GM21360 (cell line): ENCODE data around the gene DAPK3.
"Not testable (repeated sequence)": the region's sequence is repeated elsewhere in the genome, so short reads cannot be mapped to it uniquely, and the experiment has no call there.

Experiments
- ATAC-seq: cut with Tn5 transposase; IDR thresholded peaks from one replicate; pipeline ENCODE4 v1.9.1; 2021; ENCODE audit warnings: mild to moderate bottlenecking, moderate library complexity; ENCODE audit not compliant: unreplicated experiment

The DAPK3 gene

DNA sequence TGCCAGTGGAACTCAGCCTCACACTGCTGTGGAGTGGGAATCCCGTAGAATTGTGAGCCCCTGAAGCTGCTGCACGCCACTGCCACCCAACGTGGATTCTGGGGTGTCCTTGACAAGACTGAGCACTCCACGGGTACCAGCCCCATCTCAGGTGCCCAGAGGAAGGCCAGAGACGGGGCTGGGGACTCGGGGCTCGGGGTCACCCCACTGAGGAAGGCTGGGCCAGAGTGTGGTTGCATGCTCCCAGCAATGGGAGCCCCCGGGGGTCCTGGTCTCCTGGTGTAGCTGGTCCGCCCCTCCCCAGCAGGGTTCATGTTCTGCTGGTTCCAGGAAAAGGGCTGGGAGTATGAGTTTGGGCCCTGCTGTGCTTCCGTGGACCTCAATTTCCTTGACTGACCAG lies 15.2 kb downstream of the DAPK3 start:
- ATAC-seq, result no peak

DNA sequence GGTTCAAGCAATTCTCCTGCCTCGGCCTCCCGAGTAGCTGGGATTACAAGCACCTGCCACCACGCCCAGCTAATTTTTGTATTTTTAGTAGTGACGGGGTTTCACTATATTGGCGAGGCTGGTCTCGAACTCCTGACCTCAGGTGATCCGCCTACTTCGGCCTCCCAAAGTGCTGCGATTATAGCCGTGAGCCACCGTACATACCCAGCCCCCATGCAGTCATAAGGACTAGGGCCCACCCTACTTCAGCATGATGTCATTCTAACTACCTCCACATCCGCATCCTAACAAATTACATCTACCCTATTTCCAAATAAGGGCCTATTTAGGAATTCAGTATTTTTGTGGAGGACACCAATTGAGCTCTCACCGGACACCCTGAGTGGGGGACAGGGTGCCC lies 15.6 kb downstream of the DAPK3 start:
- not testable (repeated sequence) for ATAC-seq

DNA sequence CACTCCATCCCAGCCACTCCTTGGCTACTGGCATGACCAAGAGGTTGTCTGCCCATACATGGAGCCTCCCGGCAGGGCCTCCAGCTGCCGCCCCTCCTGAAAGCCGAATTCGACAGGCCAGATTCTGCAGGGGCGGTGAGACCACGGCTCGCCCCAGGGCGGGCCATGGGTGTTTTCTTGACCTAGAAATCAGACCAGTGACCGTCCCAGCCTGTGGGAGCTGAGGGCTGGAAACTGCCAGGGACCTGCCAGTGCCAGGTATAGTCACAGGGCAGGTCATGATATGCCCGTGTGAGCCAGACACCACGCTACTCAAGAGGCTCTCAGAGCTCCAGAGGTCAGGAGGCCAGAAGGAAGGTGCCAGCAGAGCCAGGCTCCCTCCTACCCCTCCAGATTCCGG lies 16.8 kb downstream of the DAPK3 start:
- no peak for ATAC-seq

DNA sequence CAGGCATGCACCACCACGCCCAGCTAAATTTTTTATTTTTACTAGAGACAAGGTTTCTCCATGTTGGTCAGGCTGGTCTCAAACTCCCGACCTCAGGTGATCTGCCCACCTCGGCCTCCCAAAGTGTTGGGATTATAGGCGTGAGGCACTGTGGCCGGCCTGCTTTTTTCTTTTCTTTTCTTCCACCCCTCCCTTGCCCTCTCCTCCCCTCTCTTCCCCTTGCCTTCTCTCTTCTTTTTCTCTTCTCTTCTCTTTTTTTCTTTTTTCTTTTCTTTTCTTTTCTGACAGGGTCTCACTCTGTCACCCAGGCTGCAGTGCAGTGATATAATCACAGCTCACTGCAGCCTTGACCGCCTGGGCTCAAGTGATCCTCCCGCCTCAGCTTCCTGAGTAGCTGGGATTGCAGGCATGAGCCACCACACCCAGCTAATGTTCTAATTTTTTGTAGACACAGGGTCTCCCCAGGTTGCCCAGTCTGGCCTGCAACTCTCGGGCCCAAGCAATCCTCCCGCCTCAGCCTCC lies 18.1 kb downstream of the DAPK3 start:
- not testable (repeated sequence) for ATAC-seq

DNA sequence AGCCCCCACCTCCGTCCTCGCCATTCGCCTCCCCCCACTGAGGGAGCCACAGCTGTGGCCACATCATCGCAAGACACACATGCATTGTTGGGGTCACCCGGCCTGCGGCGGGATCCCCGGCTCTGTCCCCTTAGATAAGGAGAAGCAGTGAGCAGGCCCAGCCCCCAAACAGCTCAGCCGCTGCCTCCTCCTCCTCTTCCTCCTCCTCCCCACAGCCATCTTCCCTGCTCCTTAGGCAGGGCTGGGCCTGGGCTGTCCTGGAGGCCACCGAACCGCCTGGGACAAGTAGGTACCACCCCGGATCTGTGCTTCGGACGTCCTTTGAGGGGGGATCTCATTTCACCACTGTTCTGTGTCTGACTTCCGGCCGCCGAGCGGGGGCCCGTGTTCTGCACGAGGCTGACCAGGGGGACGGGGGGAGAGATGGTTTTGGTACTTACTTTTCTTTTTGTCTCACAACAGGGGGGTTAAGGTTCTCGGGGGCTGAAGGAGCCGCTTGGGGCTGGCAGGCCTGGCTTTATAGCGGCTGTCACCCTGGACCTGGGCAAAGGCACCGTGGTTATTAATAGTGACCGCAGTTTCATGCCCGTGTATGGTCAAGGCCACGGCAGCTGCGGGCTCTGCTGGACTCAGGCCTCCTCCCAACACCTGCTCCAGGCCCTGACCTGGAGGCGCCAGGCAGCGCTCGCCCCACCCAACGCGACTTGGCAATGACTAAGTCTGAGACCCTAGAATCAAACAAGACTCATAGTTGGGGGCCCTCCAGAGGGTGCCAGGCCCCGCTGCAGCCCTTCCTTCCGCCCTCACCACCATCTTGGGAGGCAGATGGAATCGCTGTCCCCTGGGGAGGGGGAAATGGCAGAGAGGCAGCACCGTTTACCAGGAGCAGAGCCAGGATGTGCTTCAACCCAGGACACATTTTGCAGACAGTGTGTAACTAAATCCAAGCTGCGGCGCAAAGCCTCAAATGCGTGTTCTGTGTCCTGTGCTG lies 19.7 kb downstream of the DAPK3 start:
- ATAC-seq, result no peak

DNA sequence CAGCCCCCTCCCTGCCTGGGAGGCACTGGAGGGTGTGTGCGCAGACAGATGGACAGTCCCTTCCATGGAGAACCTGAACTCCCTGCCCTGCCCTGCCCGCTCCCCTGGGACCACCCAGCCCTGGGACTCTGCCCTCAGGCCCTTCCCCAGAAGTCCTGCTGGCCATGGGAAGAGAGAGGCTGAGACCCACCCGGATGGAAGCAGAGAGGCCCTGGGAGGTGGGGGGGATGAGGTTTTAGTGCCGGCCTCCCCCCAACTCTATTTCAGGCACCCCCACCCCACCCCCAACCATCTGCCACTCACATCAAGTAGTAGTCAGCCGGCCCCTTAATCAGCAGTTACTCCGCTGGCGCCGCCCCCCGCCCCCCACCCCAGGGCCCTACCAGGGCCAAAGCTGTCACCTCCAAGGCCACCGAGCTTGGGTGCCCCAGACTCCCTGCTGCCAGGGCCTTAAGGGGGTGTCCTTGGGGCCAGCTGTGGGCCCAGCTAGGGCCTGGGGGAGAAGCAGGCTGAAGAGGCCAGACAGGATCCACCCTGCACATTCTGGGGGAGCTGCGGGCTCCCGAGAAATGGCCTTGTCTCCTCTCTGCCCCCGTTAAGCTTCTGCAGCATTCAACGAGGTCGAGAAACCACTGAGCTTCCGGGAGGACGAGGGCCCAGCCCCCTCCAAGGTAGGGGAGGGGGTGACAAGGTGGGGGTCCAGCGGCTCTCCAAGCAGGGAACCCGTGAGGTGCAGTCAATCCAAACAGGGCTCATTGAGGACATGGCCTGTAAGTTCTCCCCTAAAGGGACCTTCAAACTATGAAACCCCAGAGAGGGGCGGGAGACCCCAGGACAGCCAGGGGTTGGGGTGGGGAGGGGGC lies 20.7 kb downstream of the DAPK3 start:
- no peak for ATAC-seq

DNA sequence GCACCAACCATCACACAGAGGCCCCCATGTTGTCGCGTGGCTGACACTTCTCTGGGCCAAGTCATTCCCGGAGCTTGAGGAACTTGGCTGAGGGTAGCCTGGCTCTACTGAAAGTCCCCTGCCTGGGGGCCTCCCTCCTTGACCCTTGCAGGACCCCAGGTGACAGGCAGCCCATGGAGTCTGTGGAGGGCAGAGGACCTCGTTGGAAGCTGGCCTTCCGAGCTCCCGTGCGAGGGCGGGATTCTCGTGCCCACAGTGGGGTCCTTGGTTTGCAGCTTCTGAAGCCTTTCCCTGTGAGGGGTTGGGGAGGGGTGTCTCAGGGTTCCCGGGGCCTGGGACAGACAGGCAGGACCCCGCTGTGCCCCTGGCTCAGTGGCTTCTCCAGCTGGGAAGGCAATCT lies 21.6 kb downstream of the DAPK3 start:
- no peak for ATAC-seq

DNA sequence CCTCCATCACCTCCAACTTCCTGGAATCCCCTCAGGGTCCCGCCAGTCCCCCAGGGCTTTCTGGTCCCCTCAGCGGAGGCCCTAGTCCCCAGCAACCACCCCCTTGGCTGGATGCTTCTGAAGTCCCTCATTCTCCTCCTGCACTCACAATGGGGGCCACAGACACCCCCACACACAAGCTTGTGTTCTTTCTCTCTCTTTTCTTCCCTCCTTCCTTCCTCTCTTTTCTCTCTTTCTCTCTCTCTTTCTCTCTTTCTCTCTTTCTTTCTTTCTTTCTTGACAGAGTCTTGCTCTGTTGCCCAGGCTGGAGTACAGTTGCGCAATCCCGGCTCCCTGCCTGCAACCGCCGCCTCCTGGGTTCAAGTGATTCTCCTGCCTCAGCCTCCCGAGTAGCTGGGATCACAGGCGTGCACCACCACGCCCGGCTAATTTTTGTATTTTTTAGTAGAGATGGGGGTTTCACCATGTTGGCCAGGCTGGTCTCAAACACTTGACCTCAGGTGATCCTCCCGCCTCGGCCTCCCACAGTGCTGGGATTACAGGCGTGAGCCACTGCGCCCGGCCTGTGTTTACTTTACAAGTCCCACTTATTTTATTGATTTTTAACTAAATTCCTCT lies 23.5 kb downstream of the DAPK3 start:
- ATAC-seq, result not testable (repeated sequence)

DNA sequence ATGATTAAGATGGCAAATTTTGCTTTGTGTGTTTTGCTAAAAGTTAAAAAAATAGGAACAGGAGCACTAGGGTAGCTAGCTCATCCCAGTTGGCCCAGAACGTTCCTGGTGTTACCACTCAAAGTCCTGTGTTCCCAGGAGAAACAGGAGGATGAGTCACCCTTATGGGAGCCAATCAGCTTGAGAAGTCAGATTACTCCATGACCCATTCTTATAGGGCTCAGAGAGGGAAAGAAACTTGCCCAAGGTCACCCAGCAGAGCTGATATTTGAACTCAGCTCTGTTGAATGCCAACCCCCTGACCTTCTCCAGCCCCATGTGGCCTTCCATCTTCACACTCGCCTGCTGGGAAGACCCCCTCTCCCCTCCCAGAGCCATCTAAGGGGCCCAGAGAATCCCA lies 25.1 kb downstream of the DAPK3 start:
- no peak for ATAC-seq

DNA sequence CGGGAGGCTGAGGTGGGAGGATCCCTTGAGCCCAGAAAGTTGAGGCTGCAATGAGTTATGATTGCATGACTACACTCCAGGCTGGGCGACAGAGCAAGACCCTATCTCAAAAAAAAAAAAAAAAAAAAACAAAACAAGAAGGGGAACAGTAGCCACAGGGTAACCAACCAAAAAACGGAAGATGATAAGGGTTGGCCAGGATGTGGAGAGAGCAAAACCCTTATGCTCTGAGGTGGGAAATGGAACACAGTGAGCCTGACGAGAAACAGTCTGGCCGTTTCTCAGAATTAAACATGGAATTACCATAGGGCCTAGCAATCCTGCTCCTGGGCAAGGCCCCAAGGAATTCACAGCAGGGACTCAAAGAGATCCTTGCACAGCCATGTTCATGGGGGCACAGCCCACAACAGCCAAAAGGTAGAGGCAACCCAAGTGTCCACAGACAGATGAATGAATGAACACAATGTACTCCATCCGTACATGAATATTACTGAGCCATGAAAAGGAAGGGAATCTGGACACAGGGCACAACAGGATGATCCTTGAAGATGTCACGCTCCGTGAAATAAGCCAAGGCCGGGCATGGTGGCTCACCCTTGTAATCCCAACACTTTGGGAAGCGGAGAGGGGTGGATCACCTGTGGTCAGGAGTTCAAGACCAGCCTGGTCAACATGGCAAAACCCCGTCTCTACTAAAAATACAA lies 26.7 kb downstream of the DAPK3 start:
- no peak for ATAC-seq

DNA sequence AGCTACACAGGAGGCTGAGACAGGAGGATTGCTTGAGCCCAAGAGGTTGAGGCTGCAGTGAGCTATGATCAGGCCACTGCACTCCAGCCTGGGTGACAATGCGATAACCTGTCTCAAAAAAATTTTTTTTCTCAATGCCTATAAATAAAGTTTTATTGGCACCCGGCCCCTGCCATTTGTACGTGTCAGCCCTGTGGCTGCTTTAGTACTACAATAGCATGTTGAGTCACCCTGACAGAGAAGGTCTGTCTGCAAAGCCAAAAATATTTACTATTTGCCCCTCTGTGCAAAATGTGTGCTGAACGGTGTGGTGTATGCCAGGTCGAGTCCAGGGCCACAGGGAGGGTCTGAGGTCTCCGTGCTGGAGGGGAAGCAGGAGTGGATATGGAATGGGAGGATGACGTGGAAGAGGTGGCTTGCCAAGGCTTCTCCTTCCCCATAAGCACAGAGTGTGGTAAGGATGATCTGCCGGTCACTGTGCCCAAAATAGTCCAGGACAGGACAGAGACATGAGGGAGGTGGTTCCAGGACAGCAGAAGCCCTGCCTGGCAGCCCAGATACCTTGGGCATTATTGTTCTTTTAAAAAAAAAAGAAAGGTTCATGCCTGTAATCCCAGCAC lies 28.0 kb downstream of the DAPK3 start:
- ATAC-seq, result no peak

DNA sequence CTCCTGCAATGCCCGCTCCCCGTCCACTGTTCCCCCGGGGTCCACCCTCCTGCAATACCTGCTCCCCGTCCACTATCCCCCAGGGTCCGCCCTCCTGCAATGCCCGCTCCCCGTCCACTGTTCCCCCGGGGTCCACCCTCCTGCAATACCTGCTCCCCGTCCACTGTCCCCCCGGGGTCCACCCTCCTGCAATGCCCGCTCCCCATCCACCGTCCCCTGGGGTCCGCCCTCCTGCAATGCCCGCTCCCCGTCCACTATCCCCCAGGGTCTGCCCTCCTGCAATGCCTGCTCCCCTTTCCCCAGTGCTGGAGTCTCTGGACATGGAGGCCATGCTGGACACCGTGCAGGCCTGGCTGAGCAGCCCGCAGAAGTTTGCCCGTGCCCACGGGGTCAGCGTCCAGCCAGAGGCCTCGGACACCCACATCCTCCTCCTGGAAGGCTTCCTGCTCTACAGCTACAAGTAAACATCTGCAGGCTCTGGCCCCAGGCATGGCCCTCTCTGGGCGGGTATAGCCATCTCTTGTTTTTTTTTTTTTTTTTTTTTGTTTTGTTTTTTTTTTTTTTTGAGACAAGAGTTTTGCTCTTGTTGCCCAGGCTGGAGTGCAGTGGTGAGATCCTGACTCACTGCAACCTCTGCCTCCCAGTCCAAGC lies 32.5 kb downstream of the DAPK3 start:
- not testable (repeated sequence) for ATAC-seq

DNA sequence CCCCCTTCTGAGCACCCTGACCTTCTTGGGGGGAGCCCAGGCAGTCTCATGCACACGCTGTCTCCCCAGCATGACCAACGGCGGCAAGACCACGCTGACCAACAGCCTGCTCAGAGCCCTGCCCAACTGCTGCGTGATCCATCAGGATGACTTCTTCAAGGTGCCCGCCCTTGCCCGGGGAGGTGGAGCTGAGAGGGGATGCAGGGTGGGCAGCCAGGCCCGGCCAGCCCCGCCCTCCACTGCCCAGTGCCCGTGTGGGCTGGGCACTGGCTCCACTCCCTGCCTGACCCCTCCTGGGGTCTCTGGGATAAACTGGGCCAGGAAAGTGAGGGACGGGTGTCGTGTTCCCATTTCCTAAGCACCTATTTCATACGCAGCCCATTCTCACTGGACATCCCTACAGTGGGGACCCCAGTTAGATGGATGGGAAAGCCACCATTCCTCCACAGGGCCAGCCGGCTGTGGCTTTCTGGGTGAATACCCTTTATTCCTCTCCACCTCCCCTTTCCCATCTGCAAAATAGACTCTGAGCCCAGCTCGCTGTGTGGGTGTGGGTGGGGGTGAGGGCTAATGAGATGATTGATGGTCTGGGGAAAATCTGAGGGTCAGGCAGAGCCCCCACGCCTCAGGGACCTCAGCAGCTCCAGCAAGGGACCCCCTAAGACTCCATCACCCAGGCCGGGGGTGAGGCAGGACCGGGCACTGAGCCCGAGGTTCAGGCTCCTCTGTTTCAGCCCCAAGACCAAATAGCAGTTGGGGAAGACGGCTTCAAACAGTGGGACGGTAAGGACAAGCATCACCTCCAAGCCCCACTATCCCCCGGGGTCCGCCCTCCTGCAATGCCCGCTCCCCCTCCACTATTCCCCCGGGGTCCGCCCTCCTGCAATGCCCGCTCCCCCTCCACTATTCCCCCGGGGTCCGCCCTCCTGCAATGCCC lies 34.1 kb downstream of the DAPK3 start:
- no peak for ATAC-seq

DNA sequence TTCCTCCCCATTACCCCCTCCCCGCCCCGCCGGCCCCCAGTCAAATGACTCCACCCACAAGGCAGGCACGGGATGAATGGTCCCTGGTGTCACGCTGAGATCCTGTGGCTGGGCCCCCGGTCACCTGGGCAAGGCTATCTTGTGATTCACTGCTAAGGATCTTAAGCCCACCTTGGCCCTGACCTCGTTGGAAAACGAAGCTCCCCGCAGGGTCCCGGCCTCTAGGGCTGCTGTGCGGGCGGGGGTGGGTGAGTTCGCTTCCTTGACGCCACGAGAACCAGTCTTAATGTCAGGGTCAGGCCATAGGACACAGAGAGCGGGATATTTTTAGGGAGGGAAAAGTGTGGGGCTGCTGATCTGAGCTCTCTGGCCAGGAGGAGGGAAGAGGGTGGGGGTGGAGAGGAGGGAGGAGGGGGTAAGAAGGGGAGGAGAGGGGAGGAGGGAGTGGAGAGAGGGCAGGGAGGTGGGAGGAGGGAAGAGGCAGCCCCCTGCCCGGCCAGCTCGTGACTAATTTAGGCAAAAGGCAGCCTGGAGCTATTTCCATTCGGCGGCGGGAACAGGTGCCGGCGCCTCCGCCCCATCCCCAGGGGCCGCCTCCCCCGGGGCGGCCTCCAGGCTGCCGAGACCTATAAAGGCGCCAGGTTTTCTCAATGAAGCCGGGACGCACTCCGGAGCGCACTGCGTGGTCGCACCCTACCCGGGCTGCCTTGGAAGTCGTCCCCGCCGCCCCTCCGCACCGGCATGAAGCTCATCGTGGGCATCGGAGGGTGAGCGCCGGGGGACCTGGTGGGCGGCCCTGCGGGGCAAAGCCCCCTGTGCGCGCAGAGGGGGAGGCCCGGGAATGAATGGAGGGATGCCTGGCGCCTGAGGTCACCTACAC lies 37.7 kb downstream of the DAPK3 start, which contains the start of gene NMRK2:
TSS of gene NMRK2 (plus strand) at position 139 of the 880 bp plus-strand sequence. CDS start at position 742, 603 bp downstream.
- ATAC-seq, result no peak

DNA sequence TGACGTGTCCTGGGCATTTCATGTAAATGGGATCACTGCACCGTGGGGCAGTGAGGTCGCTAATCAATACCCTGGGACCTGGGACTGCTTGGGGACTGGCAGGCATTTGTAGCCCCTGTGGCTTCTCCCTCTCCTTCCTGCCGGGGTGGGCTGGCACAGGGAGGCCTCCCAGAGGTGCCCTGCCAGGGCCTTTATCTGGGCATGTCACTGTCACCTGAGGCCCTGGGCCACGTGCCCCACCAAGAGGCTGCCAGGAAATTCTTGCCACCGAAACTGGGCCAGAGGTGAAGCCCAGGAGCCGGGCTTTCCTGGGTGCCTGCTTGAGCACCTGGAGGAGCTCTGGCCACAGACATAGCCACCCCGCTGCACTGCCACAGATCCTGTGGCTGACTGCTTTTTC lies 39.9 kb downstream of the DAPK3 start:
- ATAC-seq, result no peak

DNA sequence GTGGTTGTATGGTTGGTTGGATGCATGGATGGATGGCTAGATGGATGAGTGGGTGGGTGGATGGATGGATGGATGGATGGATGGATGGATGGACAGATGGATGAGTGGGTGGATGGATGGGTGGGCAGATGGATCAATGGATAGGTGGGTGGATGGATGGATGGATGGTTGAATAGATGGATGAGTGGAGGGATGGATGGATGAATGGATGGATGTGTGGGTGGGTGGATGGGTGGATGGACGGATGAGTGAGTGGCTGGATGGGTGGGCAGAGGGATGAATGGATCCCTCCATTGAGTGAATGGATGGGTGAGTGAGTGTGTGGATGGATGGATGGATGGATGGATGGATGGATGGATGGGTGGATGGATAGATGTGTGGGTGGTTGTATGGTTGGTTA lies 47.0 kb downstream of the DAPK3 start:
- no peak for ATAC-seq

DNA sequence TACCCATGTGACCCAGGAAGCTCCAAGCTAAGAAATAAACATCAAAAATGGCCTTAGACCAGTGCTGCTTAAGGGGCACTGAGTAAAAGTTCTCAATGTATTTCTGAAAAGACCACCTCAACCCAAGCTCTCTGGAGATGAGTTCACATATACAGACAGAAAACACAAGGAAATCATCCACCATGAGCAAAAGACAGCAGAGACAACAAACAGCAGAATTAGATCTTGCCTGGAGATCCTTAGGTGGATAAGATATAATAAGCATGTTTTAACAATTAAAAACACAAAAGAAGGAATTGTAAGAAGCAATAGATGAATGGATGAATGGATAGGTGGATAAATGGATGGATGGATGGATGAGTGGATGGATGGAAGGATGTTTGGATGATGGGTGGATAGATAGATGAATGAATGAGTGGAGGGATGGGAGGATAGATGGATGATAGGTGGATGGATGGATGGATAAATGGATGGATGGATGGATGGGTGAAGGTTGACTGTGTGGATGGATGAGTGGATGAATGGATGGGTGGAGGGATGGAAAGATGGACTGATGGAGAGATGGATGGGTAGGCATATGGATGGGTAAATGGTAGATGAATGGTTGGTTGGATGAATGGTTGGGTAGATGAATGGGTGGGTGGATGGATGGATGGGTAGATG lies 47.7 kb downstream of the DAPK3 start:
- ATAC-seq, result no peak
